Measurements from ENCODE around the gene KANK4.

DNA sequence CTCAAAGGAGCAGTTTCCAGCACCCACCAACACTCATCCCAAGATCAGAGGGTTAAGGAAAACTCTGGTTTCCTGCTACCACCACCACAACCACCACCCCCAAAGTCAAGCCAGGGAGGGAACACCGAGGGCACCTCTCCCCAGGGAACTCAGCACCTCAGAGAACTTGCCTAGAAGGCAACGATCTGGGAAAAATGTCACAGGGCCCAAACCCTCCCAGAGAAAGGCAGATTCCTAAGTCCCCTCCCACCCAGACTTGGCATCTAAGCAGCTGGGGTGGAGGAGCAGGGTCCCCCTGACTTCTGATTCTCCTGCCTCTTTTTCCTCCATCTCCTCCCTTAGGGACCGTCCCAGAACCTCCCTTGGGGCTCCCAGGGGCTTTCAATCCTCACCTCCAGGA, 10.6 kb downstream of the KANK4 start:
- TF ChIP-seq CTCF (IDR thresholded peaks at IDR 0.05; ENCODE audit: low read depth, low read length) (no peak), POLR2A (IDR thresholded peaks at IDR 0.05; ENCODE audit: extremely low read depth, insufficient read length) (no peak)
- TF ChIP-seq, protein P1, sequence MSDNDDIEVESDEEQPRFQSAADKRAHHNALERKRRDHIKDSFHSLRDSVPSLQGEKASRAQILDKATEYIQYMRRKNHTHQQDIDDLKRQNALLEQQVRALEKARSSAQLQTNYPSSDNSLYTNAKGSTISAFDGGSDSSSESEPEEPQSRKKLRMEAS (IDR thresholded peaks at IDR 0.05; ENCODE audit: low read depth, low read length): no peak
